Subcutaneous preadipocyte (primary cell): ENCODE data around the gene CLSTN1. TPM values are rescaled to one million over a fixed set of nuclear protein-coding genes. Genes with fewer than 3 reads are reported as not detected.

ENCODE experiments used
- total RNA-seq: library from RNA; depleted of rRNA; stranded (reverse); fragments of >200 nt; gene quantifications from 2 replicates; pipeline ENCODE4 v1.2.3, GENCODE V29; 2012

The CLSTN1 gene
- total RNA-seq = 58.8 and 74.1 TPM in 2 replicates

GRCh38 chr1:9823943-9824701 is at the start of gene CLSTN1:
TSS of gene CLSTN1 (minus strand) at chr1:9823965. CDS start at chr1:9823733, 232 bp downstream.

Other genes with a start within 250 kb of the CLSTN1 start
- 10.7 and 18.0 TPM in 2 replicates for gene TMEM201, start 235.1 kb downstream of the CLSTN1 start, total RNA-seq
- 1.5 and 3.1 TPM in 2 replicates for gene PIK3CD, start 172.2 kb downstream of the CLSTN1 start, total RNA-seq
- gene CTNNBIP1, start 86.3 kb upstream of the CLSTN1 start, total RNA-seq = 7.6 and 12.9 TPM in 2 replicates
- 24.3 and 29.1 TPM in 2 replicates for gene LZIC, start 119.4 kb upstream of the CLSTN1 start, total RNA-seq
- 8.8 and 9.2 TPM in 2 replicates for gene NMNAT1, start 119.5 kb upstream of the CLSTN1 start, total RNA-seq
- not detected in 2 replicates for gene RBP7, start 173.3 kb upstream of the CLSTN1 start, total RNA-seq
- gene UBE4B, start 209.0 kb upstream of the CLSTN1 start, total RNA-seq = 45.9 and 55.5 TPM in 2 replicates